CD8-positive, alpha-beta memory T cell (primary cell): ENCODE data around the gene SLC51B. TPM values are rescaled to one million over a fixed set of nuclear protein-coding genes. Genes with fewer than 3 reads are reported as not detected.
"Not testable (repeated sequence)": the region's sequence is repeated elsewhere in the genome, so short reads cannot be mapped to it uniquely, and the experiment has no call there.

Source experiments
- CTCF ChIA-PET: fragments of 350-600 bp; sonication (Branson Sonifier 250); formaldehyde crosslinking; loops from one replicate; lab custom pipeline; 2021; ENCODE audit warnings: antibody characterized with exemption; lab: Charles Lee
- POLR2A ChIA-PET: fragments of 350-600 bp; sonication (Branson Sonifier 250); formaldehyde crosslinking; loops from one replicate; lab custom pipeline; 2021; ENCODE audit warnings: antibody characterized with exemption; lab: Charles Lee
- DNase-seq, 5 donors: peaks; one replicate each; pipeline versions ENCODE4 v3.0.0 to v3.0.0-alpha.2; 2020 to 2022; ENCODE audit warnings: mixed read lengths in 1 of 5
- H3K27ac ChIP-seq: one replicate; pipeline ENCODE4 v1.7.0; 2013; ENCODE audit warnings: low read depth, mild to moderate bottlenecking, low read length, moderate library complexity
- H3K27me3 ChIP-seq: 2 replicates; pipeline ENCODE4 v1.7.0; 2013; ENCODE audit warnings: low read length, mild to moderate bottlenecking; ENCODE audit not compliant: insufficient read depth, poor library complexity, severe bottlenecking
- H3K36me3 ChIP-seq: 2 replicates; pipeline ENCODE4 v1.7.0; 2013; ENCODE audit warnings: mild to moderate bottlenecking, low read length, moderate library complexity; ENCODE audit not compliant: insufficient read depth
- H3K4me1 ChIP-seq: 2 replicates; pipeline ENCODE4 v1.7.0; 2013; ENCODE audit warnings: mild to moderate bottlenecking, low read length, moderate library complexity; ENCODE audit not compliant: insufficient read depth
- H3K4me3 ChIP-seq: 2 replicates; pipeline ENCODE4 v1.7.0; 2013; ENCODE audit warnings: mild to moderate bottlenecking, low read length
- H3K9me3 ChIP-seq: 2 replicates; pipeline ENCODE4 v1.7.0; 2013; ENCODE audit warnings: mild to moderate bottlenecking, low read length
- H3K27ac Mint-ChIP-seq, 8 donors: one replicate each; pipeline ENCODE4 v1.8.0; 2020 to 2021; ENCODE audit warnings: mixed read lengths in 8 of 8, mild to moderate bottlenecking in 6 of 8, inconsistent platforms in 3 of 8, moderate library complexity in 3 of 8
- H3K27me3 Mint-ChIP-seq, 2 donors: one replicate each; pipeline ENCODE4 v1.8.0; 2020 to 2021; ENCODE audit warnings: mixed read lengths in 2 of 2, mild to moderate bottlenecking in 1 of 2, moderate library complexity in 1 of 2
- H3K36me3 Mint-ChIP-seq, 3 donors: one replicate each; pipeline ENCODE4 v1.8.0; 2020 to 2021; ENCODE audit warnings: mixed read lengths in 3 of 3, inconsistent platforms in 1 of 3, mild to moderate bottlenecking in 1 of 3
- H3K4me1 Mint-ChIP-seq, 3 donors: one replicate each; pipeline ENCODE4 v1.8.0; 2020 to 2021; ENCODE audit warnings: mixed read lengths in 3 of 3, inconsistent platforms in 1 of 3, mild to moderate bottlenecking in 1 of 3
- H3K4me3 Mint-ChIP-seq, 7 donors: one replicate each; pipeline ENCODE4 v1.8.0; 2020 to 2021; ENCODE audit warnings: mixed read lengths in 7 of 7, mild to moderate bottlenecking in 6 of 7, moderate library complexity in 4 of 7, inconsistent platforms in 2 of 7
- H3K9me3 Mint-ChIP-seq, 5 donors: one replicate each; pipeline ENCODE4 v1.8.0; 2020 to 2022; ENCODE audit warnings: mixed read lengths in 5 of 5, mild to moderate bottlenecking in 3 of 5, moderate library complexity in 2 of 5, inconsistent platforms in 1 of 5
- polyA plus RNA-seq: library from polyadenylated mRNA; unstranded; fragments of 300-500 nt; fragmentation: Illumina TruSeq; gene quantifications from one replicate; pipeline ENCODE4 v1.2.3, GENCODE V29; 2021
- total RNA-seq, 2 experiments: library from RNA; stranded (reverse); gene quantifications; one replicate each; pipeline ENCODE4 v1.2.3, GENCODE V29; 2021

Gene SLC51B
- total and polyA plus RNA-seq, 3 experiments from 2014 or later: not detected

DNA sequence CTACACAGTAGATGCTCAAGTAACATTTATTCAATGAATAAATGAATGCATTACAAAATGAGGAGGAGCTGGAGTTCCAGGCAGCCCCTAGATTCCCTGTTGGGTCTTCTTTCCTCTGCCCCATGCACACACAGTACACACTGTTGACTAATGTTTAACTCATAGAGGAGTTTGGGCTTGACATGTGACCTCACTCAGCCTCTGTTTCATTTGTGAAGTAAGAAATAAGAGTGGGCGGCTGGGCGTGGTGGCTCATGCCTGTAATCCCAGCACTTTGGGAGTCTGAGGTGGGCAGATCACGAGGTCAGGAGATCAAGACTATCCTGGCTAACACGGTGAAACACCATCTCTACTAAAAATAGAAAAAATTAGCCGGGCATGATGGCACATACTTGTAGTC, 969 bp upstream of the SLC51B start:
- H3K4me1 Mint-ChIP-seq, H3K9me3 ChIP-seq, H3K27me3 ChIP-seq, H3K4me1 ChIP-seq, POLR2A ChIA-PET, H3K36me3 Mint-ChIP-seq, H3K4me3 Mint-ChIP-seq, H3K9me3 Mint-ChIP-seq, H3K4me3 ChIP-seq, H3K36me3 ChIP-seq, H3K27ac Mint-ChIP-seq, H3K27ac ChIP-seq, DNase-seq: not testable (repeated sequence)
- peaks cover 7 to 10% of the 10 kb centered on the region in 2 donors for H3K27me3 Mint-ChIP-seq
- CTCF ChIA-PET: interaction anchor here (2.1 kb wide), 1 partner anchor 10 kb away, joined by 10 read pairs; no protein-coding TSS in a partner anchor

DNA sequence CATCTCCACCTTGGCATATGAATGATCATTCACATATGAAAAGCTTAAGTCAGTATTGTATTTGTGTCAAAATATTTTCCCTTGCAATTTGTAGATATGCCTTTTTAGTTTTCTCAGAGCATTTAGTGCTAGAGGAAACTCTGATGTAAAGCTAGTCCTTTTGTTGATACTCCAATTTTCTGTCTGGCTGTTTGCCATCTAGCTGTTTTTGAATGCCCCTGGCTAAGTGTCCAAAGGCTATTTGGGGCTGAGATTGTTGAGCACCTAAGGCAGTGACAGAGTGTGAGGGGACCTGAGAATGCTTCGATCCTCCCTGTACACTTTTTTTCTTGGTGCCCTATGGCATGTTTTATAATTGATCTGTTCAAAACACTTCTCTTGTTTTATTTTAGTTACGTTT, 3.1 kb downstream of the SLC51B start:
- POLR2A ChIA-PET: no interaction called here
- Mint-ChIP-seq H3K27me3 (peaks cover 7 to 10% of the 10 kb centered on the region in 2 donors), H3K27ac (peak overlapping the region in 1 of 8 donors; percentile 15), H3K9me3 (no peaks in the 10 kb centered on the region), H3K4me3 (no peak overlapping the region), H3K4me1 (peaks cover 11 to 16% (median 15%) of the 10 kb centered on the region in 3 donors), H3K36me3 (no peaks in the 10 kb centered on the region)
- Histone ChIP-seq H3K4me1 (peaks cover 9% of the 10 kb centered on the region), H3K36me3 (no peaks in the 10 kb centered on the region), H3K4me3 (no peak overlapping the region), H3K9me3 (no peaks in the 10 kb centered on the region), H3K27me3 (no peaks in the 10 kb centered on the region), H3K27ac (no peak overlapping the region)
- CTCF ChIA-PET: no interaction called here
- DNase-seq: no peak

DNA sequence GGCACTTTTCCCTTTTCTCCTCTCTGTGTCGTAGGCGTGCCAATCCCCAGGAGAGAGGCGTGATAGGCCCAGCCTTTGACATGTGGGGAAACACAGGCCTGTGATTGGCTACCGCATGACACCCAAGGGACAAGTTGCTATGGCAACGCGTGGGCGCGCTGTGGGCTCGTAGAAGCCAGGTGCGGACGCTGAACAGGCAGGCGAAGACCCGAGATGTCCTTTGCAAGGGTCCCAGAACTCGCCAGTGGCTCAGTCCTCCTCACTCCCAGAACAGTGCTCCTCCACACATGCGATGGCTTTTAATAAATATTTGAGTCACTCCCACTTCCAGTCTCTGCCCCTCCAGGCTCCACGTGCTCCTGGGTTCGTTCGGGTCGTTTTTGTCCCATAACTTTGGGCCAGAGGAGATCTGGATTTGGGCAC, 4.2 kb downstream of the SLC51B start:
- H3K4me1 ChIP-seq: peaks cover 9% of the 10 kb centered on the region
- ChIA-PET CTCF (no interaction called here), POLR2A (no interaction called here)
- Mint-ChIP-seq H3K9me3 (no peaks in the 10 kb centered on the region), H3K27me3 (peaks cover 7 to 10% of the 10 kb centered on the region in 2 donors), H3K4me1 (peaks cover 11 to 16% (median 15%) of the 10 kb centered on the region in 3 donors), H3K36me3 (no peaks in the 10 kb centered on the region), H3K4me3 (peak overlapping the region; percentile 11 to 74 (median 69)), H3K27ac (peak overlapping the region in 6 of 8 donors; percentile 15 to 70 (median 50))
- no peaks in the 10 kb centered on the region for H3K27me3 ChIP-seq
- H3K9me3 ChIP-seq: no peaks in the 10 kb centered on the region
- H3K27ac ChIP-seq: no peak overlapping the region
- no peaks in the 10 kb centered on the region for H3K36me3 ChIP-seq
- DNase-seq: peak; percentile 75 to 93 (median 82)
- peak overlapping the region; percentile 47 for H3K4me3 ChIP-seq

DNA sequence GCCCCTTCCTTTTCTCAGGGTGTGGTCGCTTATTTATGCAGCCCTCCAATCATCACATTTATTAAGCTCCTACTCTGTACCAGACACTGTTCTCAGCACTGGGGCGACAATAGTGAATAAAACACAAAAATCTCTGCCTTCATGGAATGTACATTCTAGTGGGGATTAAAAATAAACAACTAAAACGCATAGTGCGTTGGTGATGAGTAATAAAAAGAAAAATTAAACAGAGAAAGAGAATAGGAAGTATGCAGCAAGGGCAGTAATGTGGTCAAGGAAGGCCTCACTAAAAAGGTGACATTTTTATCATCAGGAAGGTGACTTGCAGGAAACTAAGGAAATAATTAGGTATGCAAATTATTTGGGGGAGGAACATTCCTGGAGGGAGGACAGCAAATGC, 5.1 kb downstream of the SLC51B start:
- Mint-ChIP-seq H3K27ac (peak overlapping the region in 5 of 8 donors; percentile 0 to 70 (median 23)), H3K4me1 (peaks cover 11 to 16% (median 15%) of the 10 kb centered on the region in 3 donors), H3K27me3 (peaks cover 5% of the 10 kb centered on the region in 2 donors), H3K4me3 (peak overlapping the region in 4 of 7 donors; percentile 15 to 71 (median 31)), H3K36me3 (no peaks in the 10 kb centered on the region), H3K9me3 (no peaks in the 10 kb centered on the region)
- no peaks in the 10 kb centered on the region for H3K9me3 ChIP-seq
- peaks cover 9% of the 10 kb centered on the region for H3K4me1 ChIP-seq
- POLR2A ChIA-PET: no interaction called here
- DNase-seq: no peak
- H3K27ac ChIP-seq: no peak overlapping the region
- H3K4me3 ChIP-seq: no peak overlapping the region
- no peaks in the 10 kb centered on the region for H3K36me3 ChIP-seq
- H3K27me3 ChIP-seq: no peaks in the 10 kb centered on the region
- CTCF ChIA-PET: no interaction called here

DNA sequence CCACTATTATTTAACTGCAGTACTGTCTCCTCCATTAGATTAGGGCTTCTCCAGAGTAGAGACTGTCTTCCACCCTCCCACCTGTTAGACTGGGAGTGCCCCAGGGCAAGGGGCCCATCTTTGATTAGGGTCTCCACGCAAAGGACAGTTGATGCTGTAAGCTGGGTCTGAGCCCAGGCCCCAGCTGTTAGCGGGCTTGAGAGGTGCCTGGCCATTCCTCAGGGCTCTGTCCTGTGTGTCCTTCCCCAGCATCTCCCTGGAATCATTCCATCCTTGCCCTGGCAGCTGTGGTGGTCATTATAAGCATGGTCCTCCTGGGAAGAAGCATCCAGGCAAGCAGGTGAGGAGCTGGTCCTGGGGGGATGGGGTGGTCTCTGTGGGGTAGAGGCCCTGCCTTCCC, 6.1 kb downstream of the SLC51B start:
- peak overlapping the region in 1 of 7 donors; percentile 41 for H3K4me3 Mint-ChIP-seq
- Histone ChIP-seq H3K9me3 (no peaks in the 10 kb centered on the region), H3K27me3 (no peaks in the 10 kb centered on the region), H3K27ac (no peak overlapping the region), H3K4me3 (no peak overlapping the region), H3K4me1 (peaks cover 9% of the 10 kb centered on the region), H3K36me3 (no peaks in the 10 kb centered on the region)
- peaks cover 0 to 5% of the 10 kb centered on the region in 2 donors for H3K27me3 Mint-ChIP-seq
- no peaks in the 10 kb centered on the region for H3K36me3 Mint-ChIP-seq
- no peaks in the 10 kb centered on the region for H3K9me3 Mint-ChIP-seq
- POLR2A ChIA-PET: no interaction called here
- CTCF ChIA-PET: no interaction called here
- DNase-seq: no peak
- peak overlapping the region in 2 of 8 donors; percentile 74 to 81 for H3K27ac Mint-ChIP-seq
- peaks cover 11 to 16% (median 15%) of the 10 kb centered on the region in 3 donors for H3K4me1 Mint-ChIP-seq

DNA sequence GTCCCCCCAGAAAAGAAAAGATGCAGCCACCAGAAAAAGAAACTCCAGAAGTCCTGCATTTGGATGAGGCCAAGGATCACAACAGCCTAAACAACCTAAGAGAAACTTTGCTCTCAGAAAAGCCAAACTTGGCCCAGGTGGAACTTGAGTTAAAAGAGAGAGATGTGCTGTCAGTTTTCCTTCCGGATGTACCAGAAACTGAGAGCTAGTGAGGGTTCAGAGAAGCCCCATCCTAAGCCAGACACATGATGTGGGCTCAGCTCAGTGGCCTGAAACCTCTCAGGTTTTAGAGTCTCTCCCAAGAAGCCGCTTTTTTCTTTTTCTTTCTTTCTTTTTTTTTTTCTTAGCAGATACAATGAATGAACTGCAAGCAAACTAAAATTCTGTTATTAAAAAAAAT, 7.8 kb downstream of the SLC51B start:
- Mint-ChIP-seq H3K27ac (no peak overlapping the region), H3K4me3 (no peak overlapping the region), H3K27me3 (peaks cover 0 to 5% of the 10 kb centered on the region in 2 donors), H3K9me3 (no peaks in the 10 kb centered on the region), H3K36me3 (no peaks in the 10 kb centered on the region), H3K4me1 (peaks cover 11 to 16% (median 15%) of the 10 kb centered on the region in 3 donors)
- CTCF ChIA-PET: interaction anchor here (0.7 to 2.4 kb wide), 2 partner anchors 10 to 245 kb away, joined by 3 to 7 read pairs; no protein-coding TSS in a partner anchor
- no peak for DNase-seq
- POLR2A ChIA-PET: no interaction called here
- H3K9me3 ChIP-seq: no peaks in the 10 kb centered on the region
- no peak overlapping the region for H3K27ac ChIP-seq
- H3K4me3 ChIP-seq: no peak overlapping the region
- peaks cover 9% of the 10 kb centered on the region for H3K4me1 ChIP-seq
- H3K27me3 ChIP-seq: no peaks in the 10 kb centered on the region
- no peaks in the 10 kb centered on the region for H3K36me3 ChIP-seq

DNA sequence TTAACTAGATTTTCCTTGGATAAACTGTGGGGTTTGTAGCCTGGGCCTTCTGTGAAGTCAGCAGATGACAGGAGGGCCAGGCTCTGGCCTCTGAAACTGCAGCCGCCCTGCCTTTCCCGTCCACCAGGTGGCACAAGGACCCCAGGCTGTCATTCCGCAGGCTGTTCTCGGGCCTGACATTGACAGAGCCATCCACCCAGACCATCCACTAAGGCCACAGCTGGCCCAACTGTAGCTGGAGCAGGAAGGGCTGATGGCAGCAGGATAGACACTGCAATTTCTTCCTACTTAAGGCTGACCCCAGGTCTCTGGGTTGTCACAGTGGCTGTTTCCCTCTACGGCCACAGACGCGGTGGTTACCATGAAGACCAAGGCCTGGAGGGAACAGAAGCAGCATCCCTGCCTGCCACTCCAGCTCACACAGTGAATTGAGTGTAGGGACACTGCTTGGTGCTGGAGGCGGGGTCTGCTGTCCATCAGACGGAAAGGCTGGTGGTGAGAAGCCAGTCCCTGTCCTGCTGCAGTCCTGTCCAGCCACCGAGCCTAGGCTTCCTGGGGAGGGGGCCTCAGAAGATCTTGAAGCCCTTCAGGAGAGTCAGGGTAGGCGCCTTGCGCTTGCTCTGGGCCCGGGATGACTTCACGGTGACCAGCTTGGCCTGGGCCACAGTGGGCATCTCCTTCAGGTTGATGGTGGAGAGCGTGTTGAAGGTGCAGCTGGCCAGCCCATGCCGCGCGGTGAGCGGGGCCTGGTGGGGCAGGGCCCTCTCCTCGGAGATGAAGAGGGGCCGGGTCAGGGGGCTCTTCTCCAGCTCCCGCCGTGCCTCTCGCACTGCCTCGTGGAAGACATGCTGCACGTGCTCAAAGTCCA, 9.4 kb downstream of the SLC51B start:
- H3K27me3 ChIP-seq: no peaks in the 10 kb centered on the region
- Mint-ChIP-seq H3K4me3 (no peak overlapping the region), H3K9me3 (no peaks in the 10 kb centered on the region), H3K36me3 (no peaks in the 10 kb centered on the region), H3K27me3 (peaks cover 0 to 7% of the 10 kb centered on the region in 2 donors), H3K27ac (no peak overlapping the region), H3K4me1 (peaks cover 5 to 9% (median 9%) of the 10 kb centered on the region in 3 donors)
- DNase-seq: peak in 4 of 5 donors; percentile 19 to 60 (median 30)
- no peaks in the 10 kb centered on the region for H3K9me3 ChIP-seq
- peaks cover 3% of the 10 kb centered on the region for H3K4me1 ChIP-seq
- H3K27ac ChIP-seq: no peak overlapping the region
- ChIA-PET CTCF (interaction anchor here (0.6 to 2.4 kb wide), 3 partner anchors 243 to 653 kb away, joined by 3 to 7 read pairs (median 5); no protein-coding TSS in a partner anchor), POLR2A (no interaction called here)
- H3K4me3 ChIP-seq: no peak overlapping the region
- no peaks in the 10 kb centered on the region for H3K36me3 ChIP-seq
